Panc1 (cell line): ENCODE results near the gene CHMP1A.

Experiments used
- POLR2AphosphoS5 ChIP-seq: IDR thresholded peaks from 2 replicates; pipeline ENCODE4 v1.6.1; 2012; ENCODE audit warnings: mild to moderate bottlenecking, low read depth, low read length, moderate library complexity
- TF ChIP-seq, protein P1 (sequence below): fragments of 450-650 bp; IDR thresholded peaks from 2 replicates; pipeline ENCODE4 v1.5.1; 2017; ENCODE audit warnings: mild to moderate bottlenecking

GRCh38 chr16:89696670-89697128, 39.2 kb upstream of the CHMP1A start:
- TF ChIP-seq, protein P1, sequence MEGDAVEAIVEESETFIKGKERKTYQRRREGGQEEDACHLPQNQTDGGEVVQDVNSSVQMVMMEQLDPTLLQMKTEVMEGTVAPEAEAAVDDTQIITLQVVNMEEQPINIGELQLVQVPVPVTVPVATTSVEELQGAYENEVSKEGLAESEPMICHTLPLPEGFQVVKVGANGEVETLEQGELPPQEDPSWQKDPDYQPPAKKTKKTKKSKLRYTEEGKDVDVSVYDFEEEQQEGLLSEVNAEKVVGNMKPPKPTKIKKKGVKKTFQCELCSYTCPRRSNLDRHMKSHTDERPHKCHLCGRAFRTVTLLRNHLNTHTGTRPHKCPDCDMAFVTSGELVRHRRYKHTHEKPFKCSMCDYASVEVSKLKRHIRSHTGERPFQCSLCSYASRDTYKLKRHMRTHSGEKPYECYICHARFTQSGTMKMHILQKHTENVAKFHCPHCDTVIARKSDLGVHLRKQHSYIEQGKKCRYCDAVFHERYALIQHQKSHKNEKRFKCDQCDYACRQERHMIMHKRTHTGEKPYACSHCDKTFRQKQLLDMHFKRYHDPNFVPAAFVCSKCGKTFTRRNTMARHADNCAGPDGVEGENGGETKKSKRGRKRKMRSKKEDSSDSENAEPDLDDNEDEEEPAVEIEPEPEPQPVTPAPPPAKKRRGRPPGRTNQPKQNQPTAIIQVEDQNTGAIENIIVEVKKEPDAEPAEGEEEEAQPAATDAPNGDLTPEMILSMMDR = no peak
- TF ChIP-seq POLR2AphosphoS5 = no peak
